ENCODE results near the gene PIAS2.

GRCh38 chr18:46768166-46768921, 149.0 kb downstream of the PIAS2 start:
- no peak for TF ChIP-seq CTCF (optimal IDR thresholded peaks at IDR 0.05 in 1 of 3, IDR thresholded peaks at IDR 0.05 in 1 of 3, conservative IDR thresholded peaks at IDR 0.05 in 1 of 3; ENCODE audit: extremely low read depth in 1 of 3, insufficient read depth in 2 of 3, low read length in 3 of 3)
- no peak for TF ChIP-seq EZH2 (IDR thresholded peaks at IDR 0.05; ENCODE audit: low read length)

Data from keratinocyte (primary cell).